Thyroid gland (tissue), 4 donors: ENCODE data around the gene COG5. TPM values are rescaled to one million over a fixed set of nuclear protein-coding genes. Genes with fewer than 3 reads are reported as not detected.

Experiments used
- DNase-seq, 2 donors: peaks; one replicate each; pipeline ENCODE4 v3.0.0-alpha.2; 2019
- H3K27ac ChIP-seq, 3 donors: fragments of 200-600 bp; sonication (generic); 1 replicate in 2 of 3; 2 replicates in 1 of 3; pipeline ENCODE4 v1.5.1; 2016 to 2019; ENCODE audit warnings: mild to moderate bottlenecking in 1 of 3, moderate library complexity in 1 of 3
- H3K27me3 ChIP-seq: fragments of 200-600 bp; sonication (generic); one replicate; pipeline ENCODE4 v1.5.1; 2019
- H3K36me3 ChIP-seq, 2 donors: fragments of 200-600 bp; sonication (generic); one replicate each; pipeline ENCODE4 v1.5.1; 2016 to 2019
- H3K4me1 ChIP-seq, 2 donors: fragments of 200-600 bp; sonication (generic); one replicate each; pipeline ENCODE4 v1.5.1; 2017 to 2019
- H3K4me3 ChIP-seq, 3 donors: fragments of 200-600 bp; sonication (generic); replicated peaks in 1 of 3; 1 replicate in 2 of 3; 2 replicates in 1 of 3; pipeline ENCODE4 v1.5.1; 2016; ENCODE audit warnings: mild to moderate bottlenecking in 1 of 3
- H3K9me3 ChIP-seq: fragments of 200-600 bp; sonication (generic); one replicate; pipeline ENCODE4 v1.5.1; 2017
- POLR2A ChIP-seq, 2 donors: fragments of 450-650 bp; IDR thresholded peaks; one replicate each; pipeline ENCODE4 v1.6.1; 2017; ENCODE audit warnings: antibody characterized with exemption in 2 of 2, mild to moderate bottlenecking in 2 of 2, moderate library complexity in 1 of 2
- WGBS, 2 donors: methylation state at CpG; one replicate each; pipeline ENCODE4 v1.1.5; 2017; 5-methylcytosine and 5-hydroxymethylcytosine counted together
- intact Hi-C: fragments of 100-400 bp; cut with DNase I; formaldehyde crosslinking; loops from one replicate; pipeline ENCODE4 v1.15.1; 2023
- total RNA-seq, 4 donors: library from RNA; depleted of rRNA; stranded (reverse); fragments of >200 nt; gene quantifications; one replicate each; pipeline ENCODE4 v1.2.3, GENCODE V29; 2016
- TF ChIP-seq, protein P1 (sequence below), 6 experiments: fragments of 200-600 bp in 3 of 6; fragments of 450-650 bp in 3 of 6; sonication (generic) in 3 of 6; IDR thresholded peaks; one replicate each; pipeline ENCODE4 v1.5.1; 2016 to 2019; ENCODE audit warnings: antibody characterized with exemption in 6 of 6, mild to moderate bottlenecking in 2 of 6, inconsistent platforms in 1 of 6, moderate library complexity in 1 of 6

Gene COG5
- total RNA-seq, 4 donors from 2014 or later, result 108 to 268 (median 148) TPM

DNA sequence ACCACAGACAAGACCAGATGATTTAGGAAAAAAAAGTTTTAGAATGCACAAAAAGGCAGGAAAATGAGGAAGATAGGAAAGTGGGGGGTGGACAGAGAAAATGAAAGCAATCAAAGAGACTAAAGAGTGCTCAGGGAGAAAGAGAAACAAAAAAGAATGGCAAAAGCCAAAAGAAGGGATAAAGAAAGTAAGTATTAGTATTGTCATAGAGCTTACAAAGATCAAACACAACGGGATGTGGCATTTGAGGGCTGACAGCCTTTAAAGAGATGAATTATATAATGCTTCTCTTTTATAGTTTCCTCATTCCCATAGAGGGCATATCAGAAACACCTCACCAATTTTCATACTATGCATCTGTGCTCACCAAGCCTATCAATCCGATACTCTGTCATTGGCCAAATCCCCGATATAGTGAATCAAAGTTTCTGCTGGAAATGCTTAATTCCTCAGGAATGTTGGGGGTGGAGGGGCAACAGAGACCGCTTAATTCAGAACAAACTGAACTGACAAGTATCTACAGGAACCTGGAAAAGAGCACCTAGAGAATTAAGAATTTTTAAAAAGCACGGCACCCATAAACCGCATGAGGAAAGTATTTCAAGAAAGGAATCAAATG lies 2.7 kb downstream of the COG5 start:
- no peak overlapping the region for H3K27ac ChIP-seq
- DNase-seq, result no peak
- no peaks in the 10 kb centered on the region for H3K27me3 ChIP-seq
- 86 to 89% methylated on average over 6 of the region's 6 CpGs for WGBS, 2 donors
- intact Hi-C loops, result loop anchor here (10.0 kb wide), 1 partner anchor 96 kb away; no protein-coding TSS in a partner anchor
- H3K9me3 ChIP-seq, result no peaks in the 10 kb centered on the region
- H3K4me1 ChIP-seq, result peaks cover 21 to 39% of the 10 kb centered on the region in 2 donors
- H3K36me3 ChIP-seq, result peaks cover 0 to 4% of the 10 kb centered on the region in 2 donors
- TF ChIP-seq, protein P1, sequence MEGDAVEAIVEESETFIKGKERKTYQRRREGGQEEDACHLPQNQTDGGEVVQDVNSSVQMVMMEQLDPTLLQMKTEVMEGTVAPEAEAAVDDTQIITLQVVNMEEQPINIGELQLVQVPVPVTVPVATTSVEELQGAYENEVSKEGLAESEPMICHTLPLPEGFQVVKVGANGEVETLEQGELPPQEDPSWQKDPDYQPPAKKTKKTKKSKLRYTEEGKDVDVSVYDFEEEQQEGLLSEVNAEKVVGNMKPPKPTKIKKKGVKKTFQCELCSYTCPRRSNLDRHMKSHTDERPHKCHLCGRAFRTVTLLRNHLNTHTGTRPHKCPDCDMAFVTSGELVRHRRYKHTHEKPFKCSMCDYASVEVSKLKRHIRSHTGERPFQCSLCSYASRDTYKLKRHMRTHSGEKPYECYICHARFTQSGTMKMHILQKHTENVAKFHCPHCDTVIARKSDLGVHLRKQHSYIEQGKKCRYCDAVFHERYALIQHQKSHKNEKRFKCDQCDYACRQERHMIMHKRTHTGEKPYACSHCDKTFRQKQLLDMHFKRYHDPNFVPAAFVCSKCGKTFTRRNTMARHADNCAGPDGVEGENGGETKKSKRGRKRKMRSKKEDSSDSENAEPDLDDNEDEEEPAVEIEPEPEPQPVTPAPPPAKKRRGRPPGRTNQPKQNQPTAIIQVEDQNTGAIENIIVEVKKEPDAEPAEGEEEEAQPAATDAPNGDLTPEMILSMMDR (IDR thresholded peaks at IDR 0.05), result no peak
- TF ChIP-seq POLR2A (IDR thresholded peaks at IDR 0.05), result no peak
- no peak overlapping the region for H3K4me3 ChIP-seq

GRCh38 chr7:107559864-107560263 lies 3.9 kb downstream of the COG5 start:
- intact Hi-C loops, result loop anchor here (10.0 kb wide), 1 partner anchor 95 kb away; no protein-coding TSS in a partner anchor
- Histone ChIP-seq H3K4me1 (peaks cover 17 to 36% of the 10 kb centered on the region in 2 donors), H3K27me3 (no peaks in the 10 kb centered on the region), H3K4me3 (no peak overlapping the region), H3K36me3 (peaks cover 0 to 6% of the 10 kb centered on the region in 2 donors), H3K9me3 (no peaks in the 10 kb centered on the region), H3K27ac (no peak overlapping the region)
- WGBS, 2 donors, result 55 to 61% methylated on average over 2 of the region's 2 CpGs
- DNase-seq, result no peak
- TF ChIP-seq, protein P1 (IDR thresholded peaks at IDR 0.05), result no peak
- no peak for TF ChIP-seq POLR2A (IDR thresholded peaks at IDR 0.05)

- intact Hi-C loops, result no loop called here
- WGBS, 2 donors, result 93 to 97% methylated on average over 3 of the region's 3 CpGs
- peaks cover 4 to 10% of the 10 kb centered on the region in 2 donors for H3K36me3 ChIP-seq
- DNase-seq, result no peak
- H3K4me1 ChIP-seq, result peaks cover 3 to 16% of the 10 kb centered on the region in 2 donors
- H3K27ac ChIP-seq, result no peak overlapping the region
- no peaks in the 10 kb centered on the region for H3K9me3 ChIP-seq
- no peaks in the 10 kb centered on the region for H3K27me3 ChIP-seq
- no peak overlapping the region for H3K4me3 ChIP-seq
- TF ChIP-seq, protein P1 (IDR thresholded peaks at IDR 0.05), result no peak
- no peak for TF ChIP-seq POLR2A (IDR thresholded peaks at IDR 0.05)
Measured at GRCh38 chr7:107555893-107556292, 7.8 kb downstream of the COG5 start.

DNA sequence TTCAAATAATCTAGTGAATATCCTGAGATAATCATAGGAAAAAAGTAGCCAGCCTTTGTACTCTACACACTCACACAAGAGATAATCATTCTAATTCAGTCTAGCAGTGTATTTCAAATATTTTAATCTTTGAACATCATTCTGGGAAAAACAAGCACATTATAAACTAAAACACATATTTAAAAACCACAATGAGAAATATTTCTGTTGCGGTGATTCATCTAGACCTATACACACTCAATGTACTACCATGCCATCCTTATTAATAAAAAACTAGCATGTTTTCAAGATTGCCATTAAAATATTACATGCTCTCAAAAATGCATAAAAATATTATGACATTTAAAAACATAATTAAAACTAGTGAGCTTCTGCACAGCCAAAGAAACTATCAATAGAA lies 11.8 kb downstream of the COG5 start:
- Histone ChIP-seq H3K4me1 (no peaks in the 10 kb centered on the region), H3K27ac (no peak overlapping the region), H3K9me3 (no peaks in the 10 kb centered on the region), H3K27me3 (no peaks in the 10 kb centered on the region), H3K36me3 (peaks cover 4 to 8% of the 10 kb centered on the region in 2 donors), H3K4me3 (no peak overlapping the region)
- TF ChIP-seq POLR2A (IDR thresholded peaks at IDR 0.05), result no peak
- TF ChIP-seq, protein P1 (IDR thresholded peaks at IDR 0.05), result no peak
- DNase-seq, result no peak
- WGBS, 2 donors, result 97 to 100% methylated on average over 1 of the region's 1 CpG
- intact Hi-C loops, result no loop called here

DNA sequence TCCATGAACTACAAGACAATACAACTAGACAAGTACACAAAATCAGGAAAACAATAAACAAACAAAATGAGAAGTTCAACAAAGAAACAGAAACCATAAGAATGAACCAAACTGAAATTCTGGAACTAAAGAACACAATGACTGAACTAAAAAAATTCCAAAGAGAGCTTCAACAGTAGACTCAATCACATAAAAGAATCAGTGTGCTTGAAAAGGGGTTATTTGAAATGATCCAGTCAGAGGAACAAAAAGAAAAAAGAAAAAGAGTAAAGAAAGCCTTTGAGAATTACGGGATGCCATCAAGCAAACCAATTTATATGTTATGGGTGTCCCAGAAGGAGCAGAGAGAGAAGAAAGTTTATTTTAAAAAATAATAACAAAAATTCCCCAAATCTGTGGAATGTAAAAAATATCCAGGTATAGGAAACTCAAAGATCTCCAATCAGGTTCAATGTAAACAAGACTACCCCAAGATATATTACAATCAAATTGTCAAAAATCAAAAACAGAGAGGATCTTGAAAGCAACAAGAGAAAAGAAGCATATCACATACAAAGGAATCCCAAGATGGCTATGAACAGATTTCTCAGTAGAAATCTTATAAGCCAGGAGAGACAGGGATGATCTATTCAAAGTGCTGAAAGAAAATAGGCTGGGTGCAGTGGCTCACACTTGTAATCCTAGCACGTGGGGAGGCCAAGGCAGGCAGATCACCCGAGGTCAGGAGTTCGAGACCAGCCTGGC lies 18.7 kb downstream of the COG5 start:
- peaks cover 7 to 16% of the 10 kb centered on the region in 2 donors for H3K36me3 ChIP-seq
- H3K4me3 ChIP-seq, result no peak overlapping the region
- no peaks in the 10 kb centered on the region for H3K9me3 ChIP-seq
- TF ChIP-seq POLR2A (IDR thresholded peaks at IDR 0.05), result no peak
- TF ChIP-seq, protein P1 (IDR thresholded peaks at IDR 0.05), result no peak
- H3K27ac ChIP-seq, result no peak overlapping the region
- DNase-seq, result no peak
- intact Hi-C loops, result no loop called here
- 95% methylated on average over 4 of the region's 4 CpGs for whole genome bisulfite sequencing, 2 donors
- H3K27me3 ChIP-seq, result no peaks in the 10 kb centered on the region
- peaks cover 0 to 1% of the 10 kb centered on the region in 2 donors for H3K4me1 ChIP-seq
